GM18907 (cell line): ENCODE results near the gene AP2B1.
"Not testable (repeated sequence)": the region's sequence is repeated elsewhere in the genome, so short reads cannot be mapped to it uniquely, and the experiment has no call there.

Experiments used
- ATAC-seq: cut with Tn5 transposase; IDR thresholded peaks from one replicate; pipeline ENCODE4 v1.9.1; 2021; ENCODE audit warnings: mild to moderate bottlenecking, moderate library complexity; ENCODE audit not compliant: unreplicated experiment

AP2B1 gene

GRCh38 chr17:35569405-35569804 lies 17.7 kb upstream of the AP2B1 start:
- no peak for ATAC-seq

DNA sequence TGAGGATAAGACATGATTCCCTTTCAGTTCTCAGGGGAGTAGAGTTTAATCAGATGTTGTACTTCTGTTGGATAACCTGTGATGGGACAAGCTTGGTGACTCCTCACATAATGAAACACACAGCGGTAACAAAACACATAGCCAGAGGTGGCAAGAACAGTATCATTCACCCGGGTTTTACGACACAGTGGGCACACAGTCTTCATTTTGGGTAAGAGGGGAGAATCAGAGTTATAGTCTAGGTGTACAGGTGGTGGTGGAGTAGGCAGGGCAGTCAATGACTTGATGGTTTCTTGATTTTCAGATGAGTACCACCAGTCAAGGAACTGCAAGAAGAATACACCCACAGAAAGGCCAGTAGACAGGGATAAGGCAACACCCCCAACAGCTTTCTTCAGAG lies 11.4 kb upstream of the AP2B1 start:
- ATAC-seq: no peak

GRCh38 chr17:35577830-35578196 lies 9.3 kb upstream of the AP2B1 start:
- no peak for ATAC-seq

- peak; percentile 81 for ATAC-seq
Measured at GRCh38 chr17:35578197-35578928, 8.8 kb upstream of the AP2B1 start, which contains the start of gene PEX12. Gene PEX12 (minus strand): TSS chr17:35578571. CDS start chr17:35578021, 550 bp downstream.

DNA sequence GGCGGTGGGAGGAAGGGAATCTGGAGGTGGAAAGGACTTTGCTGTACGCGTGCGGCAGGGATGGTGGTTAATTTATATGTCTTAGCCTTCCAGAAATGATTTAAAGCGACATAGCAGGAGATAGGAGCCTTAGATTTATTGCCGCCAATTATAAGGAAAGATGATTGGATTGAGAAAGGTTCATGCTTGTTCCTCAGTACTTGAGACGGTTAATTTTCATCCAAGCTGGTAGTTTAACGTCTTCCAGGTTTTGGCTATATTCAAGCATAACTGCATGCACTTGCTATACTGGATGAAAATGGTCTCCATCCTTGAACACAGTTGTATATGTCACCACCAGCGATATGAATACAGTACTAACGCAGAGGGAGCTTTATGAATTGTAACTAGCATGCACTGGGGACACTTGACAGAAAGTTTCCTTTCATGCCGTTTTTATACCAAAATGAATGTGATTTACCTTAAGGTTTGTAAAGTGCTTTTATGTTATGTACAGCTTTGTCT lies 8.1 kb upstream of the AP2B1 start:
- ATAC-seq: no peak

DNA sequence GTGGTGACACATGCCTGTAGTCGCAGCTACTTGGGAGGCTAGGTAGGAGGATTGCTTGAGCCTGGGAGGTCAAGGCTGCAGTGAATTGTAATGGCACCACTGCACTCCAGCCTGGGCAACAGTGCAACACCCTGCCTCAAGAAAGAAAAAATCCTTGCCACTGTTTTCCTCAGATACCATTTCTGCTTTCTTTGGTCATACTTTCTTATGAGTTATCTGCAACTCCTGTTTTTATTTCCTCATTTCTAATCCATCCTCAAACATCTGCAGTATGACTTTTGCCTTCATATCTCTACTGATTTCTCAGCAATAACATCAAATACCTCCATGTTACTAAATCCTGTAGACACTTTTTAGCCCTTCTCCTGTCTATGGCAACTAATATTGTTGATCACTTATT lies 3.1 kb upstream of the AP2B1 start:
- no peak for ATAC-seq

GRCh38 chr17:35586569-35587073 lies 501 bp upstream of the AP2B1 start:
- ATAC-seq: peak; percentile 19

DNA sequence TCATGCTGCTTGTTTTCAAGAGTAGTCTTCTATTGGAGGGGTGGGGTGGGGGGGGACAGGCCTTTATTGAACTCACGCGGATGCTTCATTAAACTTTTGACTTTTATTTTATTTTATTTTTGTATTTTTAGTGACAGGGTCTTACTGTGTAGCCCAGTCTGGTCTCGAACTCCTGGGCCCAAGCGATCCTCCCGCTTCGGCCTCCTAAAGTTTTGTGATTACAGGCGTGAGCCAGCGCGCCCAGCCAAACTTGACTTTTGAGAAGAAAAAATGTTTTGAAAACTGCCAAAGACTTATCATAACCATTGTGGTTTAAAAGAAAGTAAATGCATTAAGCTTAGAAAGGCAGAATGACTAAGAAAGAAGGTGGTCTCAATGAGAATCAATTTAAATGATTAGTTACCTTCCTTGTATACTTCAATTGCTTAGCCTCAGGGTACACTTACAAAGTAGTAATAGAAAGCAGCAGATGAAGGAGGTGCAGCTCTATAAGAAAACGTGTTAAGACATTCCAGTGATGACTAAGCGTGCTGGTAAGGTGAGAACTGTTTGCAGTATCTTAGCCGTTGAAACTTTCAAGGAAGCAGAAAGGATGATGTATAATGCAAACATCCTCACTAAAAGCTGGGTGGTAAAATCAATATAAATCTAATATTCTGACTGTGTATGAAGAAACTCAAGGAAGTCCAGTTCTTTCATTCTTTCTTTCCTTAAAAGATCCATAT lies 1.2 kb downstream of the AP2B1 start:
- ATAC-seq: no peak

- no peak for ATAC-seq
Measured at GRCh38 chr17:35596072-35596471, 8.9 kb downstream of the AP2B1 start.

DNA sequence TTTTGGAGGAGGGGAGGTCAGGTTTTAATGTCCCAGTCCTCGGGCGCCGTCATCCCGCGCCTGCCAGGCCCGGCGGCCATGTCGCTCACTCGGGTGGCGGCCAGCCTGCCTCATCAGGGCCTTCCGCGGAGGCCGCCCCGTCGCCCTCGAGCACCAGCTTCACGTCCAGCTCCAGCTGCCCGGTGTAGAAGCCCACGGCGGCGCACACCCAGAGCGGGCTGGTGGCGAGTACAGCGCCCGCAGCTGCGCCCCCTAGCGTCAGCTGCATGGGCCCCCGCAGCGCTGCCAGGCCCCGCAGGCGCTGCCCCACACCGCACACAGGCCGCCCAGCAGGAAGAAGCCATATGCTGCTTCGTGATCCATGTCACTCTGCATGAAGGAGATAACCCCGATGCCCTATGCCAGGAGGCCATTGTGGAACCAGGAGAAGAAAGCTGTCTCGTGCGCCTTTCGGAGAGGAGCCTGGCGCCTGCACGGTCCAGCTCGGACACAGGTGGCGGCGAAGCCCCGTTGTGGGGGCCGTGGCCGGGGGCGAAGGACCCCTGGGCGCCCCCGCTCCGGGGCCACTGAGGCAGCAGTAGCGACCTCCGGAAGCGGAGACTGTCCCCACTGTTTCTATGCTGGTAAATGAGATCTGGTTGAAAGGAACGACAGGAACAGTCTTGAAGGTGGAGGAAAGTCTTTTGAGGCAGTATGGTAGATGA lies 9.6 kb downstream of the AP2B1 start:
- no peak for ATAC-seq

- no peak for ATAC-seq
Measured at GRCh38 chr17:35597604-35598003, 10.5 kb downstream of the AP2B1 start.

DNA sequence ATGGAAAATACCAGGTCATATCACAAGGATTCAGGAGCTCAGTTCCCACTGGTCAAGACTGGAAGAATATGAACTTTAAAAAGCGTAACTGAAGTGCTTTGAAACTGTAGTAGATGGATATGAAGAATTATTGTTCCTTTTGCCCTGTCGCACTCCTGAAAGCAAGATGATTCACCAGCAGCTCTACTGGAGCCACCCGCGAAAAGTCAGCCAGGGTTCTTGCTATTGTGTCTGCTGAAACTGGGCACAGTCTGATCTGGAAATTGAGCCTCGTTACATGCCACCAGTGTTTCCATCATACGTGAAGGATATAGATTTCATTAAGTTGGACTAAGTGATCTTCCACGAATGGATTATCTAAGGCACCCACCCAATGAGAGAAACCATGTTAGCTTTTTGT lies 16.6 kb downstream of the AP2B1 start:
- no peak for ATAC-seq

DNA sequence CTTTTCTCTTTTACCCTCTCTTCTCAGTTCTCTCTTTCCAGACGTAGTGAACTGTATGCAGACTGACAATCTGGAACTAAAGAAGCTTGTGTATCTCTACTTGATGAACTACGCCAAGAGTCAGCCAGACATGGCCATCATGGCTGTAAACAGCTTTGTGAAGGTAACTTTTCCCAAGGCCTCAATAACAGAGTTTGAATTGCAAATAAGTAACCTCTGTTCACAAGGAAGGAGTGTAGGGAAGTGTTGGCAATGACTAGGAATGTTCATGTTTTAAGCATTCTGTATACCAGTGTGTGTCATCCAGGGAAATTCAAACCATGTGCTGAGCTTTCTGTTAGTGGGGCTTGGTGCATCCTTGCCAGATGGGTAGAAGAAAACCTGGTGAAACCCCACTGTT lies 18.6 kb downstream of the AP2B1 start:
- ATAC-seq: no peak

DNA sequence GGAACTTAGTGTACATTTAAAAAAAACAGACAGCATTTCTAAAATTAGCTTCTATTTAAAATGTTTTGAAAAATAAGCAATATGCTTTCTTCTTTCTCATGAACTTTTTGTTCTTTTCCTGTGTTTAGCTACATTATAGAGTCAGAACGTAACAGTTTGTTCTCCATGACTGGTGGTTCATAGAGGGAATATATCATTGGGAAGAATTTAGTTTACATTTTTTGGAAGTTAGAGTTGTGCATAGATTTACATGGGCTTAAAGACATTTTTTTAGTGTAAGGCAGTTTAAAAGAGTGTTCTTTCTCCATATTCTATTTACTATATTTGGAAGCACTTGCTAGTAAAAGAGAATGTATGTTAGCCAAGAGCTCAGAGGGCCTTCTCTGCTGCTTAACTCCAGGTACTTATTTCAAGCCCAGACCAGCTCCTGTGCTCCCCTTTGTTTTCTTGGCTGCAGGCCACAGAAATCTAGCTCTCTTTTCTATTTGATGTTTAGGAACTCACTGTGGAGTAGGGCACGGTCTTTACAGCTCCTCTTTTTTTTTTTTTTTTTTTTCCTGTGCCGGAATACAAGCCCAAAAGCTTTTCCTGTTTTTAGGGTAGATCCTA lies 20.2 kb downstream of the AP2B1 start:
- no peak for ATAC-seq

GRCh38 chr17:35609831-35610230 lies 22.7 kb downstream of the AP2B1 start:
- ATAC-seq: no peak

GRCh38 chr17:35610746-35611145 lies 23.6 kb downstream of the AP2B1 start:
- ATAC-seq: not testable (repeated sequence)

DNA sequence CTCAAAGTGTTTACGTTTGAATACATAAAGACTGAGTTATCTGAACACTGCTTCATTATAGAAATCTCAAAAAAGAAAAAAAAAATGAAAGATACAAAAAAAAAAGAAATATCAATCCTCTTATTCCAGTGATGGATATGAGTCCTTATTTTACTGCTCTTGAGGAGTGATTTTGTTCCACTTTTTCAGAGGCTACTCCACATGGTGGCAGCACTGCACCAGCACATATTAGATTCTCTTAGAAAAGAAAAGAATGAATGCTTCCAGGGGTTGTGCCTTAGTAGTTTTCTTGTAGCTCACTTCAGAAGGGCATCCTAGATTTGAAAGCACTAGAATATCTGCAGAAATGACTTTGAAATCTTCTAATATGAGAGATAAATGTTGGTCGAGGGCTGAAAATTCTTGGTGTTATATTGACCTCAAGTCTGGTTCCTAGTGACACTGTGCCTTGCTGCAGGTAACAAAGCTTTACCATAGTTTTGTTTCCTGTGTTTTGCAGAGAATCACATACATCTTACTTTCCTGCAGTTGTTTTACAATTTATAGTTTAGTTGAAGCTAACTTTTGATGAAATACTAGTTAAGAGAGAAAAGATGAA lies 25.9 kb downstream of the AP2B1 start:
- ATAC-seq: no peak

DNA sequence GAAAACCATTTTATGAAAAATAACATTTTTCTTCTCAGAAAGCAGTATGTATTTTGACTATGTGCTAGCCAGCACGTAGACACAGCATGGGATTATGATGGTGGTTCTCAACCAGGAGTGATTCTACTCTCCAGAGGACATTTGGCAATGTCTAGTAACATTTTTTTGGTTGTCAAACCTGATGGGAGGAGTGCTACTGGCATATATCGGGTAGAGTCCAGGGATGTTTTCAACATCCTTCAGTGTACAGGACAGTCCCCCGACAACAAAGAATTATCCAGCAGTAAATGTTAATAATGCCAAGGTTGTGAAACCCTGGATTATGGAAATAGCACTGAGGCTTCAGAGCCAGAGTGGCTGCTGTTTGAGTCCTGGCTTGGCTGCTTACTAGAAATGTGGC lies 27.7 kb downstream of the AP2B1 start:
- no peak for ATAC-seq

DNA sequence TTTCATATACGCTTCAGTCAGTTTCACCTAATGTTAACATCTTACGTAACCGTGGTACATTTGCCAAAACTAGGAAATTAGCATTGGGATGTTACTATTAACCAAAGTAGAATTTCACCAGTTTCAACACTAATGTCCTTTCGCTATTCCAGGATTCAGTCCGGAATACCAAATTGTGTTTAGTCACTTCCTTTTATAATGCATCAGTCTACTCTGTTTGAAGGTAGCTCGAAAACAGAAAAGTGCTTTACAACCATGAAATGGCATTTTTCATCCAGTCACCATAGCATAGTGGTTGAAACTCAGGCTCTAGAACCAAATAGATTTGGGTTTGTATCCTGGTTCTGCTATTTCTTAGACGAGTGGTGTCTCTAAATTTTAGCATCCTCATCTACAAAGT lies 29.4 kb downstream of the AP2B1 start:
- no peak for ATAC-seq

DNA sequence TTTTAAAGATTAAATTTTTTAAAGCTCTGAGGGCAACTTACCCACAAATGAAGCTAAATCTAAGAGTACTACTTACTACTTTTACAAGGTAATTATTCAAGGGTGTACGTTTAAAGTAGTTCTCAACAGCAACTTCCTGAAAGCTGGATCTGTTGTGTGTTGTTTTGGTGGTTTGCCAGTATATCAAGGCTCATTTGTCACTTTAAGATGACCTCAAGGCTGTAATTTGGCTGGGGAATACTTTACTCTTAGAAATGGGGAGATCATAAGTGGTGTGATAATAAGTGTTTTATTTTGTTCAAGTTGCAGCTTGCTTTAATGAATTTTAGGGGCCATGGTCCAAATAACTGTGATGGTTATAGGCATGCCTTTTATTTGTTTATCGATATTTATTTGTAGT lies 30.4 kb downstream of the AP2B1 start:
- no peak for ATAC-seq

DNA sequence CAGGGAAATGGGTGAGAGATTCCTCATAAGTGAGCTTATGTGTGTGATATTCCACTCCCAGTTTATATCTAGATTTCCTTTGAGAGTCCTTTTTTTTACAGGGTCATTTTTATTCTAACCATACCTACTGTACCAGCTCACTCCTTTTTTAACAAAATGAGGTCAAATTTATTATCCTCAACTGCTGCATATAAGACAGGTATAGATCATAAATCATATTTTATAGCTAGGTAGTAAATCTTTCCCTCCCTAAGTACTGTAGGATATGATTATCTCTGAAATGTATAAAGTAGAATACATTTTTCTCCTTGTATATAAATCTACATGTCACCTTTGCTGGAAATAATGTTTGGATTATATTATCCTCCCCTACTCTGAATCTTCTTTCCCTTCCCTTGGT lies 31.5 kb downstream of the AP2B1 start:
- no peak for ATAC-seq
